Measurements from ENCODE around the gene S100A3. TPM values are rescaled to one million over a fixed set of nuclear protein-coding genes. Genes with fewer than 3 reads are reported as not detected.

Gene S100A3, protein sequence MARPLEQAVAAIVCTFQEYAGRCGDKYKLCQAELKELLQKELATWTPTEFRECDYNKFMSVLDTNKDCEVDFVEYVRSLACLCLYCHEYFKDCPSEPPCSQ
- 1 to 10 TPM in 1 of 4 donors, under 1 TPM in 1, not detected in 2; 0.88 to 1.6 TPM for total RNA-seq

DNA sequence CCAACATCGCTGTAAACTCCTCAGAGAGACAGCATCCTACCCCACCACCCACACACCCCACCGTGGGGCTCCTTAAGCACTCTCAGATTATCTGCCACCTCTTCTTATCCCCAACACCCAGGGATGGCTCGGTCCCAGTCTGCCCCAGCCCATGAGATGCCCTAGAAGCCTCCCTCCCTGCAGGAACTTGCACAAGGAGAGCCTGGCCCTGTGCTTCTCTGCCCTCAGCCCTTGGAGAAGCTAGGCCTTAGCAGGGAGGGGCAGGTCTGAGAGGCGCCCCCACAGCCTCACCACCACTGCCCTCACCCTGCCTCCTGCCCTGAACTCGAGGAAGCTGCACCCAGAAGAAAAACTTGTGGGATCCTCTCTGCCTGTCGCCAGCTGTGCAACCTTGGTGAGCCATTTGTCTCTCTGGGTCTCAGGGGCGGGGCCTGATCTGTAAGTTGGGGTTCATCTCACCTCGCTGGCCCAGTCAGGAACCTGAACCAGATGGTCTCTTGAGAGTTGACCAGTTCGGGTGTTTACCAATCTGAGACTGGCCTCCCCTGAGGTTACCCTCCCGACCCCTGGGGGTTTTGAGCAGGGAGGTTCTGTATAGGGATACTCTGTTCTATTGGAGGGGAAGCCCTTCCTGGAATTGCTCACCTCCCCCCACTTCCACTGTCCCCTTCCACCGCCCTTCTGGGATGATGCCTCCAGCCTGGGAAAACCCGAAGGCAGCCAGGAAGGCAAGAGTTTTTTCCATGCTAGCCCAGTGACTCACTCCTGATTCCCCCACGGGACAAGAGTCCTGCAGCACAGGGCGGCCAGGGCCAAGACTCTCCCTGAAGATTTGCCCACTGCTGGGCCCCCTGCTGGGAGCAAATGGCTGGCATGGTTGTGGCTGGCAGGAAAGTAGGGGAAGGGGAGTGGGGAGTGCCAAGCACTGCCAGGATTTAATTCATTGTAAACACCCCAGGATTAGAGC, at the start of gene S100A3:
Gene S100A3, minus strand, starts transcription at position 537 of the 967 bp plus-strand sequence. CDS start 773 bp downstream, outside the sequence.
- TF ChIP-seq, protein P1, sequence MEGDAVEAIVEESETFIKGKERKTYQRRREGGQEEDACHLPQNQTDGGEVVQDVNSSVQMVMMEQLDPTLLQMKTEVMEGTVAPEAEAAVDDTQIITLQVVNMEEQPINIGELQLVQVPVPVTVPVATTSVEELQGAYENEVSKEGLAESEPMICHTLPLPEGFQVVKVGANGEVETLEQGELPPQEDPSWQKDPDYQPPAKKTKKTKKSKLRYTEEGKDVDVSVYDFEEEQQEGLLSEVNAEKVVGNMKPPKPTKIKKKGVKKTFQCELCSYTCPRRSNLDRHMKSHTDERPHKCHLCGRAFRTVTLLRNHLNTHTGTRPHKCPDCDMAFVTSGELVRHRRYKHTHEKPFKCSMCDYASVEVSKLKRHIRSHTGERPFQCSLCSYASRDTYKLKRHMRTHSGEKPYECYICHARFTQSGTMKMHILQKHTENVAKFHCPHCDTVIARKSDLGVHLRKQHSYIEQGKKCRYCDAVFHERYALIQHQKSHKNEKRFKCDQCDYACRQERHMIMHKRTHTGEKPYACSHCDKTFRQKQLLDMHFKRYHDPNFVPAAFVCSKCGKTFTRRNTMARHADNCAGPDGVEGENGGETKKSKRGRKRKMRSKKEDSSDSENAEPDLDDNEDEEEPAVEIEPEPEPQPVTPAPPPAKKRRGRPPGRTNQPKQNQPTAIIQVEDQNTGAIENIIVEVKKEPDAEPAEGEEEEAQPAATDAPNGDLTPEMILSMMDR (IDR thresholded peaks at IDR 0.05 in 4 of 5, conservative IDR thresholded peaks at IDR 0.05 in 1 of 5) = peak in 2 of 5 experiments; percentile 9 to 19
- no peak for TF ChIP-seq POLR2A (IDR thresholded peaks at IDR 0.05)
- intact Hi-C loops (cut with DNase I; ENCODE audit: low total_unique reads) = no loop called here
- no peaks in the 10 kb centered on the region for H3K27me3 ChIP-seq
- in situ Hi-C loops (cut with MboI; ENCODE audit: low sequenced_read_pairs in 4 of 4) = loop anchor here in 1 of 4 donors (25.0 kb wide), 1 partner anchor 438 kb away; the partner anchor contains the start of genes JTB, RAB13 and RPS27
- peak within 1 kb of the TSS; percentile 52 to 75 (median 58) for H3K27ac ChIP-seq
- peak; percentile 53 to 59 for ATAC-seq
- peaks cover 30 to 60% of the 10 kb centered on the region in 2 donors for H3K4me1 ChIP-seq
- DNase-seq = peak; percentile 52 to 72
- H3K9me3 ChIP-seq = no peaks in the 10 kb centered on the region
- no peaks in the 10 kb centered on the region for H3K36me3 ChIP-seq
- H3K4me3 ChIP-seq = no peak within 1 kb of the TSS

DNA sequence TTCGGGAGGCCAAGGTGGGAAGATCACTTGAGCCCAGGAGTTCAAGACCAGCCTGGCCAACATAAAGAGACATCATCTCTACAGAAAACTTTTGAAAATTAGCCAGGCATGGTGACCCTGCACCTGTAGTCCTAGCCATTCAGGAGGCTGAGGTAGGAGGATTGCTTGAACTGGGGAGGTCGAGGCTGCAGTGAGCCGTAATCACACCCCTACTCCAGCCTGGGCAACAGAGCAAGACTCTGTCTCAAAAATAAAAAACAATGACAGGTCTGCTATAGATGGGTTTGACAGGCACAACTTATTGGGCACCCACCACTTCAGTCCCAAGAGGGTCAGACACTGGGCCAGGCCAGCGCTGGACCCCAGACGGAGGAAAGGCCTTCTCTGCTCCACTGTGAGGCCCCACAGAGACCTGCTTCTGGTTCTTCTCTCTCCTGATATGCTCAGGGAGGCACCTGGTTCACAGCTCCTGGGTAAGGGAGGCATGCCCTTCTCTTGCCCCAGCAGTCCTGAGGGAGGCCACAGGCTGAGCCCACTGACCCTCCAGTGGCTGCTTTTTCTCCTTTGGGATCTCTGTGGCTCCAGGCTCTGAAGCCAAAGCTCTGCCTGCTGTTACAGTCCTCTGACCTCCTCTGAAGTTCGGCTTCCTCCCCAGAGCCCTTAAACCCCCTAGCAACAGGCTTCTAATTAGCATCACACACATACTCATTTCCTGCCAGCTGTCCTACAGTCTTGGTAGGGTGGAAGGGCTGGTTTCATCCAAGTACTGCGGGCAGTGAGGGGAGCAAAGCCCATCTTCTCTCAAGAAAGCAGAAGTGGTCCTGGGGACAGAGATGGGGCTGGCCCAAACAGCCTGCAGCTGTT, 49.5 kb upstream of the S100A3 start:
- Histone ChIP-seq H3K4me1 (no peaks in the 10 kb centered on the region), H3K27ac (no peak overlapping the region), H3K27me3 (no peaks in the 10 kb centered on the region), H3K9me3 (no peaks in the 10 kb centered on the region), H3K36me3 (no peaks in the 10 kb centered on the region), H3K4me3 (no peak overlapping the region)
- DNase-seq (no peak), ATAC-seq (peak in 1 of 2 donors; percentile 33)
- in situ Hi-C loops (cut with MboI; ENCODE audit: low sequenced_read_pairs in 4 of 4) (loop anchor here in 1 of 4 donors (25.0 kb wide), 1 partner anchor 139 kb away; the partner anchor contains the start of gene INTS3), intact Hi-C loops (cut with DNase I; ENCODE audit: low total_unique reads) (no loop called here)
- TF ChIP-seq, protein P1 (IDR thresholded peaks at IDR 0.05 in 4 of 5, conservative IDR thresholded peaks at IDR 0.05 in 1 of 5) = no peak
- no peak for TF ChIP-seq POLR2A (IDR thresholded peaks at IDR 0.05)

DNA sequence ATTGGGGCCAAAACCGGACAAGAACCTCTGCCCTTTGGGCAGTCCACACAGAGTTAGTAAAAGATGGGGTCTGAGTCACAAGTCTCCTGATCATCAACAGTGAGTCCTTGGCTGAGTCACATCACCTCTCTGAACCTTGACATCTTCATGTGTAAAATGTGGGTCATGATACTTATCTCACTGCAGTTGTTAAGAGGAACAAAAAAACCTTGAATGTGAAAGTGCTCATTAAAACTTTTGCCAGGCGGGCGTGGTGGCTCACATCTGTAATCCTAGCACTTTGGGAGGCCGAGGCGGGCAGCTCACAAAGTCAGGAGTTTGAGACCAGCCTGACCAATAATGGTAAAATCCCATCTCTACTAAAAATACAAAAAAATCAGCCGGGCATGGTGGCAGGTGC, 48.1 kb upstream of the S100A3 start:
- H3K36me3 ChIP-seq = no peaks in the 10 kb centered on the region
- no peaks in the 10 kb centered on the region for H3K27me3 ChIP-seq
- no peaks in the 10 kb centered on the region for H3K4me1 ChIP-seq
- ATAC-seq (no peak), DNase-seq (no peak)
- H3K4me3 ChIP-seq = no peak overlapping the region
- in situ Hi-C loops (cut with MboI; ENCODE audit: low sequenced_read_pairs in 4 of 4) = loop anchor here in 1 of 4 donors (25.0 kb wide), 1 partner anchor 140 kb away; the partner anchor contains the start of gene INTS3
- intact Hi-C loops (cut with DNase I; ENCODE audit: low total_unique reads) = no loop called here
- H3K27ac ChIP-seq = no peak overlapping the region
- H3K9me3 ChIP-seq = no peaks in the 10 kb centered on the region
- TF ChIP-seq, protein P1 (IDR thresholded peaks at IDR 0.05 in 4 of 5, conservative IDR thresholded peaks at IDR 0.05 in 1 of 5) = no peak
- TF ChIP-seq POLR2A (IDR thresholded peaks at IDR 0.05) = no peak

DNA sequence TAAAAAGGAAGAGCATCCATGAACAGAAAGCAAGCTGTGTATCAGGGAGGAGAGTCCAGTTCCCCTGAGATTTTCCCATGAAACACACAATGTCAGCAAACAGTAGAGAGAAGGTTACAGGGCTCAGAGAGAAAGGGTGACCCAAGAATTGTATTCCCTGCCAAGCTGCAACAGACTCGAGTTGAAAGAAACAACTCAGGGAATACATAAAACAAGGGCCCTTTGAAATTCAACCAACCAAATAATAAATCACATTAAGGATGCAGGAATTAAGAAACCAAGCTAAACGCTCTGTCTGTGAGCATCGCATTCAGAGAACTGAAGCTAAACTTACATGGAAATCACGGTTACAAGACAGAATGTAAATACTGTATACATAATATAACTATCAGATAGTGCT, 43.7 kb upstream of the S100A3 start:
- ATAC-seq (no peak), DNase-seq (no peak)
- no peak overlapping the region for H3K4me3 ChIP-seq
- no peaks in the 10 kb centered on the region for H3K9me3 ChIP-seq
- no peaks in the 10 kb centered on the region for H3K27me3 ChIP-seq
- in situ Hi-C loops (cut with MboI; ENCODE audit: low sequenced_read_pairs in 4 of 4) (loop anchor here in 1 of 4 donors (25.0 kb wide), 1 partner anchor 145 kb away; the partner anchor contains the start of gene INTS3), intact Hi-C loops (cut with DNase I; ENCODE audit: low total_unique reads) (no loop called here)
- H3K4me1 ChIP-seq = no peaks in the 10 kb centered on the region
- TF ChIP-seq, protein P1 (IDR thresholded peaks at IDR 0.05 in 4 of 5, conservative IDR thresholded peaks at IDR 0.05 in 1 of 5) = no peak
- no peak for TF ChIP-seq POLR2A (IDR thresholded peaks at IDR 0.05)
- no peak overlapping the region for H3K27ac ChIP-seq
- no peaks in the 10 kb centered on the region for H3K36me3 ChIP-seq
